ENCODE data around the gene HTR6. TPM values are rescaled to one million over a fixed set of nuclear protein-coding genes. Genes with fewer than 3 reads are reported as not detected.

The HTR6 gene
- total RNA-seq, 1 experiment from 2014 or later = 0.10 TPM

- POLR2A ChIA-PET = interaction anchor here (0.6 kb wide), 1 partner anchor 14 kb away, joined by 3 read pairs; no protein-coding TSS in a partner anchor
- Histone ChIP-seq H3K27me3 (ENCODE audit: control insufficient read depth, insufficient read depth, low read length) (no peaks in the 10 kb centered on the region), H3K9me3 (ENCODE audit: control insufficient read depth, insufficient read depth, low read depth, low read length) (no peaks in the 10 kb centered on the region), H3K27ac (ENCODE audit: low read length) (no peak overlapping the region), H3K4me1 (ENCODE audit: control insufficient read depth, insufficient read depth, low read length) (no peaks in the 10 kb centered on the region), H3K4me3 (ENCODE audit: low read depth in 2 of 2, low read length in 2 of 2) (no peak overlapping the region), H3K36me3 (ENCODE audit: control insufficient read depth, insufficient read depth, low read length) (no peaks in the 10 kb centered on the region)
- no peak for TF ChIP-seq CTCF (IDR thresholded peaks at IDR 0.05)
- TF ChIP-seq POLR2AphosphoS5 (IDR thresholded peaks at IDR 0.05; ENCODE audit: low read depth, low read length) = no peak
- CTCF ChIA-PET = interaction anchor here (0.6 kb wide), 1 partner anchor 20 kb away, joined by 4 read pairs; no protein-coding TSS in a partner anchor
- in situ Hi-C loops (cut with HindIII; ENCODE audit: low pct_unique_long_range_greater_than_20kb, low sequenced_read_pairs) = no loop called here
- BruUV-seq (replicated peaks) = no TSS peak
- intact Hi-C loops (cut with micrococcal nuclease; ENCODE audit: unreplicated experiment) = no loop called here
- DNase-seq (ENCODE audit: low read depth, low spot score) = no peak
- no peak for ATAC-seq
Observed at GRCh38 chr1:19682901-19683300, 18.2 kb downstream of the HTR6 start.

GRCh38 chr1:19683351-19683750, 18.7 kb downstream of the HTR6 start:
- Histone ChIP-seq H3K9me3 (ENCODE audit: control insufficient read depth, insufficient read depth, low read depth, low read length) (no peaks in the 10 kb centered on the region), H3K4me1 (ENCODE audit: control insufficient read depth, insufficient read depth, low read length) (no peaks in the 10 kb centered on the region), H3K27ac (ENCODE audit: low read length) (no peak overlapping the region), H3K36me3 (ENCODE audit: control insufficient read depth, insufficient read depth, low read length) (no peaks in the 10 kb centered on the region), H3K4me3 (ENCODE audit: low read depth in 2 of 2, low read length in 2 of 2) (no peak overlapping the region), H3K27me3 (ENCODE audit: control insufficient read depth, insufficient read depth, low read length) (no peaks in the 10 kb centered on the region)
- no TSS peak for BruUV-seq (replicated peaks)
- ATAC-seq (no peak), DNase-seq (ENCODE audit: low read depth, low spot score) (no peak)
- in situ Hi-C loops (cut with HindIII; ENCODE audit: low pct_unique_long_range_greater_than_20kb, low sequenced_read_pairs) (no loop called here), intact Hi-C loops (cut with micrococcal nuclease; ENCODE audit: unreplicated experiment) (no loop called here)
- POLR2A ChIA-PET = interaction anchor here (0.6 kb wide), 1 partner anchor 14 kb away, joined by 3 read pairs; no protein-coding TSS in a partner anchor
- CTCF ChIA-PET = interaction anchor here (0.6 kb wide), 2 partner anchors 21 to 810 kb away, joined by 4 read pairs; no protein-coding TSS in a partner anchor
- TF ChIP-seq CTCF (IDR thresholded peaks at IDR 0.05) (no peak), REST (IDR thresholded peaks at IDR 0.05; ENCODE audit: insufficient read depth in 1 of 2, low read depth in 2 of 2, low read length in 1 of 2) (no peak), SIN3A (IDR thresholded peaks at IDR 0.05; ENCODE audit: borderline replicate concordance, insufficient read depth, low read depth, low read length) (no peak), POLR2AphosphoS5 (IDR thresholded peaks at IDR 0.05; ENCODE audit: low read depth, low read length) (no peak), TCF7L2 (IDR thresholded peaks at IDR 0.05; ENCODE audit: low read depth, low read length) (no peak)

Data from Panc1 (cell line).